Activated naive CD8-positive, alpha-beta T cell treated with anti-CD3 and anti-CD28 coated beads for 36 hours (primary cell): ENCODE results near the gene TBX15. TPM values are rescaled to one million over a fixed set of nuclear protein-coding genes. Genes with fewer than 3 reads are reported as not detected.

Experiments
- DNase-seq: peaks from one replicate; pipeline ENCODE4 v3.0.0; 2021
- H3K27ac Mint-ChIP-seq: one replicate; pipeline ENCODE4 v1.8.0; 2022; ENCODE audit warnings: mild to moderate bottlenecking, moderate library complexity, mixed read lengths
- H3K27me3 Mint-ChIP-seq: one replicate; pipeline ENCODE4 v1.8.0; 2022; ENCODE audit warnings: mild to moderate bottlenecking, mixed read lengths
- H3K36me3 Mint-ChIP-seq: one replicate; pipeline ENCODE4 v1.8.0; 2021; ENCODE audit warnings: mild to moderate bottlenecking, mixed read lengths
- H3K4me1 Mint-ChIP-seq: one replicate; pipeline ENCODE4 v1.8.0; 2021; ENCODE audit warnings: mixed read lengths
- H3K4me3 Mint-ChIP-seq: one replicate; pipeline ENCODE4 v1.8.0; 2022; ENCODE audit warnings: mild to moderate bottlenecking, moderate library complexity, mixed read lengths
- H3K9me3 Mint-ChIP-seq: one replicate; pipeline ENCODE4 v1.8.0; 2022; ENCODE audit warnings: mixed read lengths
- total RNA-seq, 2 experiments: library from RNA; stranded (reverse); gene quantifications; one replicate each; pipeline ENCODE4 v1.2.3, GENCODE V29; 2021

Gene TBX15
- total RNA-seq, 2 experiments from 2014 or later: not detected

GRCh38 chr1:118890851-118891384, 97.2 kb downstream of the TBX15 start:
- H3K9me3 Mint-ChIP-seq: no peaks in the 10 kb centered on the region
- DNase-seq: no peak

GRCh38 chr1:118884946-118885345, 103.2 kb downstream of the TBX15 start:
- Mint-ChIP-seq H3K4me3 (no peak overlapping the region), H3K27ac (no peak overlapping the region), H3K36me3 (no peaks in the 10 kb centered on the region), H3K4me1 (no peaks in the 10 kb centered on the region), H3K27me3 (no peaks in the 10 kb centered on the region), H3K9me3 (peaks cover 1% of the 10 kb centered on the region)
- DNase-seq: no peak

More at GRCh38 chr1:118890851-118891384, 97.2 kb downstream of the TBX15 start:
- Mint-ChIP-seq H3K4me1 (no peaks in the 10 kb centered on the region), H3K4me3 (no peak overlapping the region), H3K36me3 (no peaks in the 10 kb centered on the region), H3K27ac (no peak overlapping the region), H3K27me3 (no peaks in the 10 kb centered on the region)

GRCh38 chr1:118881751-118882150, 106.4 kb downstream of the TBX15 start:
- Mint-ChIP-seq H3K36me3 (no peaks in the 10 kb centered on the region), H3K4me3 (no peak overlapping the region), H3K27me3 (no peaks in the 10 kb centered on the region), H3K27ac (no peak overlapping the region), H3K9me3 (peaks cover 1% of the 10 kb centered on the region), H3K4me1 (no peaks in the 10 kb centered on the region)
- DNase-seq: no peak

- Mint-ChIP-seq H3K27me3 (no peaks in the 10 kb centered on the region), H3K9me3 (no peaks in the 10 kb centered on the region), H3K4me3 (no peak overlapping the region), H3K4me1 (no peaks in the 10 kb centered on the region), H3K36me3 (no peaks in the 10 kb centered on the region), H3K27ac (no peak overlapping the region)
- no peak for DNase-seq
Measured at GRCh38 chr1:118878661-118879060, 109.5 kb downstream of the TBX15 start.

GRCh38 chr1:118877668-118878396, 110.3 kb downstream of the TBX15 start:
- Mint-ChIP-seq H3K36me3 (no peaks in the 10 kb centered on the region), H3K9me3 (no peaks in the 10 kb centered on the region)

GRCh38 chr1:118871582-118872171, 116.5 kb downstream of the TBX15 start:
- Mint-ChIP-seq H3K9me3 (peaks cover 2% of the 10 kb centered on the region), H3K4me1 (no peaks in the 10 kb centered on the region), H3K27me3 (no peaks in the 10 kb centered on the region), H3K4me3 (no peak overlapping the region), H3K27ac (no peak overlapping the region), H3K36me3 (no peaks in the 10 kb centered on the region)
- DNase-seq: no peak

More at GRCh38 chr1:118877668-118878396, 110.3 kb downstream of the TBX15 start:
- Mint-ChIP-seq H3K27ac (no peak overlapping the region), H3K27me3 (no peaks in the 10 kb centered on the region), H3K4me1 (no peaks in the 10 kb centered on the region), H3K4me3 (no peak overlapping the region)
- DNase-seq: no peak

- Mint-ChIP-seq H3K4me3 (no peak overlapping the region), H3K27ac (no peak overlapping the region), H3K27me3 (no peaks in the 10 kb centered on the region), H3K9me3 (peaks cover 2% of the 10 kb centered on the region), H3K4me1 (no peaks in the 10 kb centered on the region), H3K36me3 (no peaks in the 10 kb centered on the region)
- DNase-seq: no peak
Measured at GRCh38 chr1:118868387-118868786, 119.8 kb downstream of the TBX15 start.

- H3K4me1 Mint-ChIP-seq: no peaks in the 10 kb centered on the region
- H3K9me3 Mint-ChIP-seq: peaks cover 2% of the 10 kb centered on the region
- DNase-seq: no peak
- H3K36me3 Mint-ChIP-seq: no peaks in the 10 kb centered on the region
- no peak overlapping the region for H3K27ac Mint-ChIP-seq
- H3K27me3 Mint-ChIP-seq: no peaks in the 10 kb centered on the region
- no peak overlapping the region for H3K4me3 Mint-ChIP-seq
Measured at GRCh38 chr1:118866330-118866729, 121.8 kb downstream of the TBX15 start.

- H3K9me3 Mint-ChIP-seq: peaks cover 2% of the 10 kb centered on the region
Measured at GRCh38 chr1:118863688-118864087, 124.5 kb downstream of the TBX15 start.

GRCh38 chr1:118862755-118863154, 125.4 kb downstream of the TBX15 start:
- DNase-seq: no peak
- Mint-ChIP-seq H3K4me1 (no peaks in the 10 kb centered on the region), H3K27ac (no peak overlapping the region), H3K4me3 (no peak overlapping the region), H3K27me3 (no peaks in the 10 kb centered on the region), H3K36me3 (no peaks in the 10 kb centered on the region), H3K9me3 (peaks cover 2% of the 10 kb centered on the region)

More at GRCh38 chr1:118863688-118864087, 124.5 kb downstream of the TBX15 start:
- DNase-seq: no peak
- Mint-ChIP-seq H3K27me3 (no peaks in the 10 kb centered on the region), H3K27ac (no peak overlapping the region), H3K4me3 (no peak overlapping the region), H3K4me1 (no peaks in the 10 kb centered on the region), H3K36me3 (no peaks in the 10 kb centered on the region)

GRCh38 chr1:118861216-118861615, 126.9 kb downstream of the TBX15 start:
- Mint-ChIP-seq H3K27ac (no peak overlapping the region), H3K27me3 (no peaks in the 10 kb centered on the region), H3K4me3 (no peak overlapping the region), H3K9me3 (no peaks in the 10 kb centered on the region), H3K4me1 (no peaks in the 10 kb centered on the region), H3K36me3 (no peaks in the 10 kb centered on the region)
- no peak for DNase-seq

- Mint-ChIP-seq H3K27me3 (no peaks in the 10 kb centered on the region), H3K27ac (no peak overlapping the region), H3K9me3 (no peaks in the 10 kb centered on the region), H3K4me3 (no peak overlapping the region), H3K36me3 (no peaks in the 10 kb centered on the region), H3K4me1 (no peaks in the 10 kb centered on the region)
- no peak for DNase-seq
Measured at GRCh38 chr1:118859999-118860398, 128.1 kb downstream of the TBX15 start.

GRCh38 chr1:118846443-118846842, 141.7 kb downstream of the TBX15 start:
- peaks cover 4% of the 10 kb centered on the region for H3K9me3 Mint-ChIP-seq
- no peaks in the 10 kb centered on the region for H3K36me3 Mint-ChIP-seq
- H3K4me3 Mint-ChIP-seq: no peak overlapping the region
- no peaks in the 10 kb centered on the region for H3K27me3 Mint-ChIP-seq
- DNase-seq: no peak
- no peaks in the 10 kb centered on the region for H3K4me1 Mint-ChIP-seq
- H3K27ac Mint-ChIP-seq: no peak overlapping the region

GRCh38 chr1:118842452-118843201, 145.5 kb downstream of the TBX15 start:
- Mint-ChIP-seq H3K27me3 (no peaks in the 10 kb centered on the region), H3K9me3 (no peaks in the 10 kb centered on the region), H3K27ac (no peak overlapping the region), H3K4me3 (no peak overlapping the region), H3K4me1 (no peaks in the 10 kb centered on the region), H3K36me3 (no peaks in the 10 kb centered on the region)
- DNase-seq: no peak

- no peak overlapping the region for H3K4me3 Mint-ChIP-seq
- H3K9me3 Mint-ChIP-seq: peaks cover 3% of the 10 kb centered on the region
- H3K4me1 Mint-ChIP-seq: no peaks in the 10 kb centered on the region
- no peaks in the 10 kb centered on the region for H3K36me3 Mint-ChIP-seq
- H3K27ac Mint-ChIP-seq: no peak overlapping the region
- no peak for DNase-seq
- no peaks in the 10 kb centered on the region for H3K27me3 Mint-ChIP-seq
Measured at GRCh38 chr1:118841521-118841920, 146.6 kb downstream of the TBX15 start.
